HCT116 (cell line): ENCODE measurements around the gene ABTB1. TPM values are rescaled to one million over a fixed set of nuclear protein-coding genes. Genes with fewer than 3 reads are reported as not detected.

Source experiments
- ATAC-seq: fragments of 200-7000 bp; cut with Tn5 transposase; 2 replicates; pipeline ENCODE4 v1.9.1; 2020; ENCODE audit warnings: mild to moderate bottlenecking, moderate library complexity
- BruUV-seq: library from RNA; stranded (reverse); fragments of 400-500 nt; replicated peaks from 2 replicates; lab custom pipeline; 2021; lab: Mats Ljungman, UMichigan
- CTCF ChIA-PET: fragments of 300-600 bp; sonication (Branson Sonifier 250); formaldehyde crosslinking; loops from one replicate; lab custom pipeline; 2021; ENCODE audit warnings: antibody characterized with exemption; lab: Charles Lee
- POLR2A ChIA-PET: fragments of 300-600, 350-600 bp; sonication (Branson Sonifier 250); formaldehyde crosslinking; loops from one replicate; lab custom pipeline; 2021; ENCODE audit warnings: antibody characterized with exemption; lab: Charles Lee
- RAD21 ChIA-PET, 2 experiments: fragments of 300-600 bp; sonication (Branson Sonifier 250); formaldehyde crosslinking; loops; one replicate each; lab custom pipeline; 2023; ENCODE audit warnings: low total read pairs in 2 of 2; ENCODE audit not compliant: uncharacterized antibody in 2 of 2, unreplicated experiment in 2 of 2, low non-redundant PET in 1 of 2; lab: Charles Lee
- DNase-seq: peaks from one replicate; pipeline ENCODE4 v3.0.0-alpha.2; 2010; ENCODE audit warnings: low read depth, low spot score
- H2AFZ ChIP-seq: fragments of 200-600 bp; shearing (Covaris generic), sonication (generic); 2 replicates; pipeline ENCODE4 v1.6.1; 2017; ENCODE audit warnings: low read depth, mixed run types, mixed read lengths, antibody characterized with exemption, low read length; ENCODE audit not compliant: poor library complexity, severe bottlenecking
- H3K27ac ChIP-seq: 2 replicates; pipeline ENCODE4 v1.5.1; 2012; ENCODE audit warnings: low read depth, low read length
- H3K27me3 ChIP-seq: fragments of 200-600 bp; sonication (generic); 2 replicates; pipeline ENCODE4 v1.6.1; 2016; ENCODE audit warnings: mixed run types, low read length, mixed read lengths; ENCODE audit not compliant: insufficient read depth
- H3K36me3 ChIP-seq, 2 experiments: fragments of 200-500 bp in 1 of 2; fragments of 200-600 bp in 1 of 2; sonication (Bioruptor generic) in 1 of 2; sonication (generic) in 1 of 2; 2 replicates each; pipeline versions ENCODE4 v1.5.1 to v1.6.1; 2014 to 2016; ENCODE audit warnings: low read length in 2 of 2, inconsistent platforms in 1 of 2, mixed read lengths in 1 of 2, mixed run types in 1 of 2; ENCODE audit not compliant: insufficient read depth in 2 of 2, control insufficient read depth in 1 of 2
- H3K4me1 ChIP-seq, 2 experiments: fragments of 200-600 bp in 1 of 2; sonication (generic) in 1 of 2; 2 replicates each; pipeline versions ENCODE4 v1.5.1 to v1.6.1; 2012 to 2017; ENCODE audit warnings: low read length in 2 of 2, inconsistent platforms in 1 of 2, mild to moderate bottlenecking in 1 of 2, mixed read lengths in 1 of 2, mixed run types in 1 of 2, moderate library complexity in 1 of 2; ENCODE audit not compliant: insufficient read depth in 2 of 2, control insufficient read depth in 1 of 2
- H3K4me2 ChIP-seq: fragments of 200-600 bp; sonication (generic); 2 replicates; pipeline ENCODE4 v1.6.1; 2017; ENCODE audit warnings: mixed run types, low read length, mixed read lengths
- H3K4me3 ChIP-seq, 2 experiments: fragments of 200-600 bp in 1 of 2; sonication (generic) in 1 of 2; replicated peaks in 1 of 2; 2 replicates each; pipeline ENCODE4 v1.5.1; 2011 to 2016; ENCODE audit warnings: low read length in 2 of 2, control low read depth in 1 of 2, low read depth in 1 of 2, mild to moderate bottlenecking in 1 of 2, mixed read lengths in 1 of 2, mixed run types in 1 of 2
- H3K79me2 ChIP-seq: fragments of 200-600 bp; sonication (generic); 2 replicates; pipeline ENCODE4 v1.6.1; 2017; ENCODE audit warnings: mild to moderate bottlenecking, mixed run types, low read length, moderate library complexity, mixed read lengths; ENCODE audit not compliant: insufficient read depth
- H3K9ac ChIP-seq: fragments of 200-600 bp; sonication (generic); 2 replicates; pipeline ENCODE4 v1.6.1; 2016; ENCODE audit warnings: low read length, mixed read lengths
- H3K9me2 ChIP-seq: fragments of 200-600 bp; sonication (generic), shearing (Covaris generic); 2 replicates; pipeline ENCODE4 v1.6.1; 2017; ENCODE audit warnings: mixed run types, mild to moderate bottlenecking, moderate library complexity; ENCODE audit not compliant: insufficient read depth
- H3K9me3 ChIP-seq, 2 experiments: fragments of 200-500 bp in 1 of 2; fragments of 200-600 bp in 1 of 2; sonication (Bioruptor generic) in 1 of 2; sonication (generic) in 1 of 2; 2 replicates each; pipeline ENCODE4 v1.6.1; 2014 to 2017; ENCODE audit warnings: low read length in 2 of 2, mixed read lengths in 2 of 2, inconsistent platforms in 1 of 2, low read depth in 1 of 2, mild to moderate bottlenecking in 1 of 2, mixed run types in 1 of 2, moderate library complexity in 1 of 2; ENCODE audit not compliant: control insufficient read depth in 1 of 2, insufficient read depth in 1 of 2
- H4K20me1 ChIP-seq: fragments of 200-600 bp; sonication (generic), shearing (Covaris generic); 2 replicates; pipeline ENCODE4 v1.6.1; 2017; ENCODE audit warnings: mixed run types, mild to moderate bottlenecking, moderate library complexity; ENCODE audit not compliant: insufficient read depth
- CTCF ChIP-seq, 3 experiments: fragments of 200-600 bp in 1 of 3; sonication (generic) in 1 of 3; IDR thresholded peaks in 2 of 3; conservative IDR thresholded peaks in 1 of 3; 2 replicates each; pipeline ENCODE4 v1.5.1; 2012 to 2017; ENCODE audit warnings: low read depth in 2 of 3, low read length in 2 of 3, antibody characterized with exemption in 1 of 3, borderline replicate concordance in 1 of 3, control low read depth in 1 of 3, mild to moderate bottlenecking in 1 of 3, mixed read lengths in 1 of 3, mixed run types in 1 of 3, moderate library complexity in 1 of 3; ENCODE audit not compliant: insufficient read depth in 1 of 3
- ELF1 ChIP-seq: IDR thresholded peaks from 2 replicates; pipeline ENCODE4 v1.6.1; 2012; ENCODE audit warnings: low read depth, borderline replicate concordance
- FOSL1 ChIP-seq: IDR thresholded peaks from 2 replicates; pipeline ENCODE4 v1.6.1; 2012; ENCODE audit warnings: low read depth
- JUND ChIP-seq: IDR thresholded peaks from 2 replicates; pipeline ENCODE4 v1.6.1; 2012
- POLR2AphosphoS5 ChIP-seq: IDR thresholded peaks from 2 replicates; pipeline ENCODE4 v1.6.1; 2011; ENCODE audit warnings: mild to moderate bottlenecking, low read depth, low read length, moderate library complexity
- RAD21 ChIP-seq: IDR thresholded peaks from 2 replicates; pipeline ENCODE4 v1.6.1; 2012; ENCODE audit warnings: low read depth, mild to moderate bottlenecking
- SIN3A ChIP-seq: IDR thresholded peaks from 2 replicates; pipeline ENCODE4 v1.6.1; 2012; ENCODE audit warnings: low read depth
- YY1 ChIP-seq: IDR thresholded peaks from 2 replicates; pipeline ENCODE4 v1.6.1; 2011; ENCODE audit warnings: low read length, low read depth, moderate library complexity, mild to moderate bottlenecking; ENCODE audit not compliant: insufficient replicate concordance; ENCODE audit errors: extremely low read depth
- intact Hi-C: fragments of 100-400 bp; cut with micrococcal nuclease; formaldehyde crosslinking; loops from 2 replicates; pipeline ENCODE4 v1.10.0; 2022
- total RNA-seq: library from RNA; stranded (reverse); gene quantifications from one replicate; pipeline ENCODE4 v1.2.1, GENCODE V29; 2021; ENCODE audit not compliant: unreplicated experiment

Gene ABTB1
- total RNA-seq, 1 experiment from 2014 or later = 19.4 TPM

- no peak overlapping the region for H3K4me3 ChIP-seq
- no peaks in the 10 kb centered on the region for H4K20me1 ChIP-seq
- TF ChIP-seq SIN3A (no peak), CTCF (IDR thresholded peaks at IDR 0.05 in 2 of 3, conservative IDR thresholded peaks at IDR 0.05 in 1 of 3; ENCODE audit: borderline replicate concordance in 1 of 3, insufficient read depth in 1 of 3, low read depth in 2 of 3, low read length in 2 of 3) (no peak), RAD21 (no peak), ELF1 (no peak)
- ChIA-PET POLR2A (no interaction called here), RAD21 (no interaction called here), CTCF (no interaction called here)
- H3K36me3 ChIP-seq = no peaks in the 10 kb centered on the region
- ATAC-seq (no peak), DNase-seq (no peak)
- H3K4me1 ChIP-seq = peaks cover 0 to 13% of the 10 kb centered on the region in 2 experiments; a peak in 2 of 4 replicates
- H3K79me2 ChIP-seq = no peaks in the 10 kb centered on the region
- H3K4me2 ChIP-seq = no peak overlapping the region
- no peaks in the 10 kb centered on the region for H3K27me3 ChIP-seq
- H2AFZ ChIP-seq = no peak overlapping the region
- H3K9me3 ChIP-seq = no peaks in the 10 kb centered on the region
- intact Hi-C loops = no loop called here
- H3K9ac ChIP-seq = no peak overlapping the region
- no peak overlapping the region for H3K27ac ChIP-seq
- H3K9me2 ChIP-seq = no peaks in the 10 kb centered on the region
- BruUV-seq = no TSS peak
Observed at GRCh38 chr3:127676921-127677351, 4.2 kb downstream of the ABTB1 start.

GRCh38 chr3:127677541-127678314 is 5.0 kb downstream of the ABTB1 start:
- ATAC-seq (no peak), DNase-seq (no peak)
- H3K9me2 ChIP-seq = no peaks in the 10 kb centered on the region
- no peaks in the 10 kb centered on the region for H4K20me1 ChIP-seq
- H3K9ac ChIP-seq = no peak overlapping the region
- no peaks in the 10 kb centered on the region for H3K27me3 ChIP-seq
- RAD21 ChIA-PET = no interaction called here
- H3K9me3 ChIP-seq = no peaks in the 10 kb centered on the region
- H3K27ac ChIP-seq = no peak overlapping the region
- no TSS peak for BruUV-seq
- peaks cover 0 to 9% of the 10 kb centered on the region in 2 experiments; a peak in 2 of 4 replicates for H3K4me1 ChIP-seq
- H3K4me2 ChIP-seq = no peak overlapping the region
- CTCF ChIA-PET = no interaction called here
- no peaks in the 10 kb centered on the region for H3K79me2 ChIP-seq
- H2AFZ ChIP-seq = no peak overlapping the region
- TF ChIP-seq ELF1 (no peak), SIN3A (no peak), FOSL1 (no peak), POLR2AphosphoS5 (no peak), YY1 (no peak), RAD21 (no peak), JUND (no peak)
- POLR2A ChIA-PET = no interaction called here
- intact Hi-C loops = no loop called here
- H3K36me3 ChIP-seq = no peaks in the 10 kb centered on the region
- H3K4me3 ChIP-seq = no peak overlapping the region
